OCI-LY1 (cell line): ENCODE results near the gene PBX1.

ENCODE experiments used
- EZH2 ChIP-seq: fragments of 200-600 bp; sonication (generic), shearing (Covaris generic); IDR thresholded peaks from 2 replicates; pipeline ENCODE4 v1.8.0; 2017; ENCODE audit warnings: borderline replicate concordance, mixed run types, mild to moderate bottlenecking, antibody characterized with exemption, low read length, moderate library complexity, mixed read lengths
- TF ChIP-seq, protein P1 (sequence below): fragments of 200-600 bp; sonication (generic), shearing (Covaris generic); IDR thresholded peaks from 2 replicates; pipeline ENCODE4 v1.5.1; 2017; ENCODE audit warnings: mild to moderate bottlenecking, antibody characterized with exemption, low read length, moderate library complexity, mixed read lengths

DNA sequence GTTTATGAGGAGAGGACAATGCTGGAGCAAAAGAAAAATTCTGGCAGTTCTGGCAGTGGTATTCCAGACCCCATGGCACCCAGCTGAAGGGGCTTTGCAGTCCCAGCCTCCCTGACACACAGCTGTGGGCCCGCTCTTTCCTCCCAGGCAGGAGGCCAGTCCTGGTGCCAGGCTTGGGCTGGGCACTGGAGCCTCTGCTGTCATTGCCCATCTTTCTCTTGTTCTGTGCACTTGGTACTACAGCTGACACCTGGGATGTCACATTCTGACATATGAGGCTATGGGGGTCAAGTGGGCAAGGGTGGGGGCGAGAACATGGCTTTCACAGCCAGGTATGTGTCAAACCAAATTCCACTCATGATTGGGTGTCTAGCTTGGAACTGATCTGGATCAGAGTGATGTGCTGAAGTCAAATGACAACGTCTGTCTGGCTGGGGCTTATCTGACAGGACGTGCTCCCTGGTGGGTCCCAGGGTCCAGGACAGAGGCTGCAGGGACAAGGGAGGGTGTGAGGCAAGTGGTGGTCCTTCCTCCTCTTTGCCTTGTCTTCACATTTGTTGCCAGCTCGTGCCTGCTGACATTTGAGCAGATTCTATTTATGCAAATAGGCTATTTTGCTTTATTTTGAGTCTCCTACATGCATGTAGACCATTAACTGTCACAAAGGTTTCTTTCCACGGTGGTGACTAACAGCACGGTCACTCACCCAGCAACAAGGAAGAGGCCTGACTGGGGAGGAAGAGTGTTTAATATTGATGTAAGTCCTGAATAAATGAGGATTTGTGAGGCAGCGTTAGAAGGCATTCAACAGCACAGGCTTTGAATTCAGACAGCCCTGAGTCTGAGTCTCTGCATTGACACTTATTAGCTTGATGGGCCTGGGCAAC is 336.3 kb downstream of the PBX1 start:
- no peak for TF ChIP-seq EZH2
- TF ChIP-seq, protein P1, sequence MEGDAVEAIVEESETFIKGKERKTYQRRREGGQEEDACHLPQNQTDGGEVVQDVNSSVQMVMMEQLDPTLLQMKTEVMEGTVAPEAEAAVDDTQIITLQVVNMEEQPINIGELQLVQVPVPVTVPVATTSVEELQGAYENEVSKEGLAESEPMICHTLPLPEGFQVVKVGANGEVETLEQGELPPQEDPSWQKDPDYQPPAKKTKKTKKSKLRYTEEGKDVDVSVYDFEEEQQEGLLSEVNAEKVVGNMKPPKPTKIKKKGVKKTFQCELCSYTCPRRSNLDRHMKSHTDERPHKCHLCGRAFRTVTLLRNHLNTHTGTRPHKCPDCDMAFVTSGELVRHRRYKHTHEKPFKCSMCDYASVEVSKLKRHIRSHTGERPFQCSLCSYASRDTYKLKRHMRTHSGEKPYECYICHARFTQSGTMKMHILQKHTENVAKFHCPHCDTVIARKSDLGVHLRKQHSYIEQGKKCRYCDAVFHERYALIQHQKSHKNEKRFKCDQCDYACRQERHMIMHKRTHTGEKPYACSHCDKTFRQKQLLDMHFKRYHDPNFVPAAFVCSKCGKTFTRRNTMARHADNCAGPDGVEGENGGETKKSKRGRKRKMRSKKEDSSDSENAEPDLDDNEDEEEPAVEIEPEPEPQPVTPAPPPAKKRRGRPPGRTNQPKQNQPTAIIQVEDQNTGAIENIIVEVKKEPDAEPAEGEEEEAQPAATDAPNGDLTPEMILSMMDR, result no peak
